ENCODE measurements around the gene DDA1. TPM values are rescaled to one million over a fixed set of nuclear protein-coding genes. Genes with fewer than 3 reads are reported as not detected.

DDA1 gene
- total and polyA plus RNA-seq, 9 of the 15 experiments (the other 6 are each of a cell fraction or from before 2014, with no cell fraction given): 1.4 to 83.8 (median 33.8) TPM

DNA sequence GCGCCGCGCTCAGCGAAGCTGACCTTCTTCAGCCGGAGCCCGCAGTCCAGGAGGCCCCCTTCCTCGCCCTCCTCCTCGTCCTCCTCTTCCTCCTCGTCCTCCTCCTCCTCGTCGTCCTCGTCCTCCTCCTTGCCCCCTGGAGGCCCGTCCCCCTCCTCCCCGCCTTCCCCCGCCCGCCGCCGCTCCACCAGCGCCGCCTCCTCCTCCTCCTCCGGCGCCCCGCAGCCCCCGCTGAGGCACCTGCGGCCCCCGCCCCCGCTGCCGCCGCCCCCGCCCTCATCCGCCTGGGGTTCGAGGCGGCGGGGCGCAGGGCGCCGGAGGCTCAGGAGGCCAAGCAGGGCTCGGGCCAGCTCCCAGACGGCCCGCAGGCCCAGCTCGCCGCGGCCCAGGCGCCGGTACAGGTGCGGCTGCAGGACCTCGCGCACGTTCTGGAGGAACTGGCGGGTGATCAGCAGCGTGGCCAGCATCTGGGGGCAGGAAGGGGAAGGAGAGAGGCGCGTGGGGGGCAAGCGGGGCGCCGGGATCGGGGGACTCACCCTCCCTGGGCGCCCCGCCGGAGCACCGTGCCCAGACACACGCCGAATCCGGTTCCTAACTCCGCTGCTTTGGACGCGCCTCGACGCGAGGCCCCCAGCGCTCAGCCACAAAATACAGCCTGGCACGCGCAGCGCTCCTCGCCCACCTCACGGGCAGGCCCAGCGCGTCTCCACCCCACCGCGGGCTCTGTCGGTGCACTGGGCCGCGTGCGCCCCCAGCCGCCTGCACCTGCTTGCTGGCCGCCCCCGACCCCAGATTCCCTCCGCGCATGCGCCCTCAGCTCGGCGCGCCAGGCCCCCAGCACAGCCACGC lies 19.4 kb downstream of the DDA1 start (continued):
- TF ChIP-seq MTF1 (CRISPR knock-in tag; IDR thresholded peaks at IDR 0.05; ENCODE audit: borderline replicate concordance): no peak
- TF ChIP-seq ELF1 (tag; IDR thresholded peaks at IDR 0.05): no peak
- TF ChIP-seq ZNF830 (CRISPR knock-in tag; IDR thresholded peaks at IDR 0.05): no peak
- TF ChIP-seq ZNF253 (CRISPR knock-in tag; conservative IDR thresholded peaks at IDR 0.05): no peak
- TF ChIP-seq ZNF778 (CRISPR knock-in tag; IDR thresholded peaks at IDR 0.05): no peak
- TF ChIP-seq NR3C1 (CRISPR knock-in tag; IDR thresholded peaks at IDR 0.05): no peak
- TF ChIP-seq POLR2G (IDR thresholded peaks at IDR 0.05; ENCODE audit: low read depth, low read length): peak; percentile 53; the same call in 1 of the 2 replicates
- TF ChIP-seq POLR2AphosphoS2 (IDR thresholded peaks at IDR 0.05; ENCODE audit: low read length): no peak
- no peak for TF ChIP-seq SRSF1 (IDR thresholded peaks at IDR 0.05; ENCODE audit: low read depth, low read length)
- no peak for TF ChIP-seq NFIC (IDR thresholded peaks at IDR 0.05)
- no peak for TF ChIP-seq CBX1 (IDR thresholded peaks at IDR 0.05; ENCODE audit: low read depth)
- TF ChIP-seq, protein P1, sequence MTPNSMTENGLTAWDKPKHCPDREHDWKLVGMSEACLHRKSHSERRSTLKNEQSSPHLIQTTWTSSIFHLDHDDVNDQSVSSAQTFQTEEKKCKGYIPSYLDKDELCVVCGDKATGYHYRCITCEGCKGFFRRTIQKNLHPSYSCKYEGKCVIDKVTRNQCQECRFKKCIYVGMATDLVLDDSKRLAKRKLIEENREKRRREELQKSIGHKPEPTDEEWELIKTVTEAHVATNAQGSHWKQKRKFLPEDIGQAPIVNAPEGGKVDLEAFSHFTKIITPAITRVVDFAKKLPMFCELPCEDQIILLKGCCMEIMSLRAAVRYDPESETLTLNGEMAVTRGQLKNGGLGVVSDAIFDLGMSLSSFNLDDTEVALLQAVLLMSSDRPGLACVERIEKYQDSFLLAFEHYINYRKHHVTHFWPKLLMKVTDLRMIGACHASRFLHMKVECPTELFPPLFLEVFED (CRISPR knock-in tag; conservative IDR thresholded peaks at IDR 0.05): no peak
- TF ChIP-seq ZNF133 (CRISPR knock-in tag; IDR thresholded peaks at IDR 0.05): no peak
- TF ChIP-seq, protein P2, sequence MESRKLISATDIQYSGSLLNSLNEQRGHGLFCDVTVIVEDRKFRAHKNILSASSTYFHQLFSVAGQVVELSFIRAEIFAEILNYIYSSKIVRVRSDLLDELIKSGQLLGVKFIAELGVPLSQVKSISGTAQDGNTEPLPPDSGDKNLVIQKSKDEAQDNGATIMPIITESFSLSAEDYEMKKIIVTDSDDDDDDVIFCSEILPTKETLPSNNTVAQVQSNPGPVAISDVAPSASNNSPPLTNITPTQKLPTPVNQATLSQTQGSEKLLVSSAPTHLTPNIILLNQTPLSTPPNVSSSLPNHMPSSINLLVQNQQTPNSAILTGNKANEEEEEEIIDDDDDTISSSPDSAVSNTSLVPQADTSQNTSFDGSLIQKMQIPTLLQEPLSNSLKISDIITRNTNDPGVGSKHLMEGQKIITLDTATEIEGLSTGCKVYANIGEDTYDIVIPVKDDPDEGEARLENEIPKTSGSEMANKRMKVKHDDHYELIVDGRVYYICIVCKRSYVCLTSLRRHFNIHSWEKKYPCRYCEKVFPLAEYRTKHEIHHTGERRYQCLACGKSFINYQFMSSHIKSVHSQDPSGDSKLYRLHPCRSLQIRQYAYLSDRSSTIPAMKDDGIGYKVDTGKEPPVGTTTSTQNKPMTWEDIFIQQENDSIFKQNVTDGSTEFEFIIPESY (CRISPR knock-in tag; IDR thresholded peaks at IDR 0.05): peak; percentile 98

All from K562 (cell line).